Measurements from ENCODE around the gene PLEKHA7.

PLEKHA7 gene

GRCh38 chr11:16767957-16768356, 246.3 kb downstream of the PLEKHA7 start:
- Mint-ChIP-seq H3K27me3 (ENCODE audit: low read depth, poor library complexity) (peaks cover 3% of the 10 kb centered on the region), H3K4me3 (no peak overlapping the region), H3K36me3 (ENCODE audit: low read depth) (no peaks in the 10 kb centered on the region), H3K27ac (no peak overlapping the region), H3K4me1 (peaks cover 8% of the 10 kb centered on the region), H3K9me3 (no peaks in the 10 kb centered on the region)
- TF ChIP-seq CTCF (IDR thresholded peaks at IDR 0.05) = no peak
- no peak for DNase-seq

- DNase-seq = no peak
- Mint-ChIP-seq H3K27ac (peak overlapping the region; percentile 32), H3K9me3 (no peaks in the 10 kb centered on the region), H3K4me1 (peaks cover 8% of the 10 kb centered on the region), H3K4me3 (no peak overlapping the region), H3K36me3 (ENCODE audit: low read depth) (no peaks in the 10 kb centered on the region), H3K27me3 (ENCODE audit: low read depth, poor library complexity) (peaks cover 7% of the 10 kb centered on the region)
- TF ChIP-seq CTCF (IDR thresholded peaks at IDR 0.05) = no peak
Observed at GRCh38 chr11:16767137-16767536, 247.1 kb downstream of the PLEKHA7 start.

- Mint-ChIP-seq H3K27me3 (ENCODE audit: low read depth, poor library complexity) (peaks cover 7% of the 10 kb centered on the region), H3K4me3 (no peak overlapping the region), H3K4me1 (peaks cover 6% of the 10 kb centered on the region), H3K27ac (no peak overlapping the region), H3K36me3 (ENCODE audit: low read depth) (no peaks in the 10 kb centered on the region), H3K9me3 (no peaks in the 10 kb centered on the region)
- DNase-seq = no peak
- TF ChIP-seq CTCF (IDR thresholded peaks at IDR 0.05) = no peak
Observed at GRCh38 chr11:16764888-16765287, 249.3 kb downstream of the PLEKHA7 start.

- Mint-ChIP-seq H3K36me3 (ENCODE audit: low read depth) (peaks cover 7% of the 10 kb centered on the region), H3K4me1 (no peaks in the 10 kb centered on the region), H3K27ac (no peak overlapping the region), H3K27me3 (ENCODE audit: low read depth, poor library complexity) (peaks cover 7% of the 10 kb centered on the region), H3K4me3 (no peak overlapping the region), H3K9me3 (no peaks in the 10 kb centered on the region)
- TF ChIP-seq CTCF (IDR thresholded peaks at IDR 0.05) = no peak
- no peak for DNase-seq
Observed at GRCh38 chr11:16763746-16764145, 250.5 kb downstream of the PLEKHA7 start.

- H3K9me3 Mint-ChIP-seq = no peaks in the 10 kb centered on the region
- H3K27ac Mint-ChIP-seq = no peak overlapping the region
- DNase-seq = no peak
- H3K4me1 Mint-ChIP-seq = no peaks in the 10 kb centered on the region
- H3K4me3 Mint-ChIP-seq = no peak overlapping the region
- peaks cover 34% of the 10 kb centered on the region for H3K36me3 Mint-ChIP-seq (ENCODE audit: low read depth)
- no peak for TF ChIP-seq CTCF (IDR thresholded peaks at IDR 0.05)
- peaks cover 4% of the 10 kb centered on the region for H3K27me3 Mint-ChIP-seq (ENCODE audit: low read depth, poor library complexity)
Observed at GRCh38 chr11:16759857-16760508, 254.2 kb downstream of the PLEKHA7 start.

- Mint-ChIP-seq H3K36me3 (ENCODE audit: low read depth) (peaks cover 47% of the 10 kb centered on the region), H3K4me3 (no peak overlapping the region), H3K4me1 (no peaks in the 10 kb centered on the region), H3K27ac (peak overlapping the region; percentile 24), H3K27me3 (ENCODE audit: low read depth, poor library complexity) (peaks cover 4% of the 10 kb centered on the region), H3K9me3 (no peaks in the 10 kb centered on the region)
- no peak for DNase-seq
- no peak for TF ChIP-seq CTCF (IDR thresholded peaks at IDR 0.05)
Observed at GRCh38 chr11:16758382-16759024, 255.7 kb downstream of the PLEKHA7 start.
